Prostate gland (tissue), 2 donors: ENCODE measurements around the gene ADRA2B. TPM values are rescaled to one million over a fixed set of nuclear protein-coding genes. Genes with fewer than 3 reads are reported as not detected.

ENCODE experiments used
- DNase-seq: peaks from one replicate; pipeline ENCODE4 v3.0.0-alpha.2; 2019; ENCODE audit warnings: low spot score
- H3K27ac ChIP-seq, 2 donors: fragments of 200-600 bp; sonication (generic); 2 replicates each; pipeline ENCODE4 v1.5.1; 2017 to 2019
- H3K27me3 ChIP-seq: fragments of 200-600 bp; sonication (generic); replicated peaks from 2 replicates; pipeline ENCODE4 v1.5.1; 2019; ENCODE audit not compliant: insufficient read depth
- H3K36me3 ChIP-seq, 2 donors: fragments of 200-600 bp; sonication (generic); 1 replicate in 1 of 2; 2 replicates in 1 of 2; pipeline versions ENCODE4 v1.5.1 to v1.8.1; 2017 to 2019
- H3K4me1 ChIP-seq: fragments of 200-600 bp; sonication (generic); replicated peaks from 2 replicates; pipeline ENCODE4 v1.5.1; 2019
- H3K4me3 ChIP-seq, 2 donors: fragments of 200-600 bp; sonication (generic); 2 replicates each; pipeline ENCODE4 v1.5.1; 2017 to 2019
- H3K9me3 ChIP-seq: fragments of 200-600 bp; sonication (generic); 2 replicates; pipeline ENCODE4 v1.5.1; 2017
- POLR2A ChIP-seq: fragments of 450-650 bp; IDR thresholded peaks from one replicate; pipeline ENCODE4 v1.6.1; 2016; ENCODE audit warnings: antibody characterized with exemption, mild to moderate bottlenecking
- POLR2AphosphoS5 ChIP-seq: sonication (generic); formaldehyde crosslinking; IDR thresholded peaks from one replicate; pipeline ENCODE4 v1.6.1; 2017; ENCODE audit warnings: antibody characterized with exemption
- WGBS: methylation state at CpG from one replicate; pipeline ENCODE4 v1.1.5; 2018; 5-methylcytosine and 5-hydroxymethylcytosine counted together
- intact Hi-C: fragments of 100-400 bp; cut with DNase I; formaldehyde crosslinking; loops from one replicate; pipeline ENCODE4 v1.14.2; 2022
- total RNA-seq, 2 donors: library from RNA; depleted of rRNA; stranded (reverse); fragments of >200 nt; gene quantifications; one replicate each; pipeline ENCODE4 v1.1.0, GENCODE V29; 2016
- TF ChIP-seq, protein P1 (sequence below), 4 experiments: fragments of 200-600 bp in 2 of 4; fragments of 450-650 bp in 2 of 4; sonication (generic) in 2 of 4; IDR thresholded peaks; 1 replicate in 3 of 4; 2 replicates in 1 of 4; pipeline ENCODE4 v1.5.1; 2016 to 2019; ENCODE audit warnings: antibody characterized with exemption in 4 of 4, mild to moderate bottlenecking in 2 of 4, moderate library complexity in 2 of 4

The ADRA2B gene
- total RNA-seq, 2 donors from 2014 or later: 0.23 to 5.0 TPM

DNA sequence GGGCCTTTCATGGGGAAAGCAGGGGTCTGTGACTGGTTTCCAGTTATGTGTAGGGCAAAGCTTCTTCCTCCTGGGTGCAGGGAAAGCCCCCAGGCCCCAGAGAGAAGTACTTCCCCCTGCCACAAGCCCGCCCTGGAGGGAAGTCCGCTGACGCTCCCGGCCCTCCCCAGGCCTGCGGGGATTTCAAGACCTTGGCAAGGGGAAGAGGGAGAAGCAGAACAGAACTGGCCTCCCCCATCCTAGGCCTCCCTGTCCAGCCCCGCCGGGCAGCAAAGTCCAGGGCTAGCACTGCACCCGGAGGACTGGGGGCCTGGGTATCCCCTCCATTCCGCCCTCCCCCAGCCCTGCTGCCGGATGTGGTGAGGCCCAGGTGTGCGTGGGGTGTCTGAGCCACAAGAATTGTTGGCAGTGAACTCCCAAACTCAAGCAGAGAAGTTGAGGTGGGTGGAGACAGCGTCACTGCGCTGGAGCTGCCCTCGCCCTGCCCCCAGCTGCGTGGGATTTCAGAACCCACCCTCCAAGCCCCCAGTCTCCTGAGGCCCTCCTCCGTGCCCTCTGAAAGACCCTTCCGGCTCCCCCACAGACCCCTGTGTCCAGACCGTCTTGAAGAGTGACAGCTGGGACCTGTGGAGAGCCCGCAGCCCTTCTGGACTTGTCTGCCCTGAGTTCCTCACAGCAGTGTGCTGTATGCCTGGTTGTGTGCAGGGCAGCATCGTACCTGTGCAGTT lies 29.9 kb upstream of the ADRA2B start:
- Histone ChIP-seq H3K27ac (peak overlapping the region; percentile 53 to 56), H3K9me3 (no peaks in the 10 kb centered on the region), H3K4me3 (no peak overlapping the region), H3K4me1 (no peaks in the 10 kb centered on the region), H3K36me3 (no peaks in the 10 kb centered on the region), H3K27me3 (no peaks in the 10 kb centered on the region)
- WGBS: 44% methylated on average over 20 of the region's 20 CpGs
- intact Hi-C loops: no loop called here
- TF ChIP-seq POLR2AphosphoS5 (no peak), POLR2A (peak; percentile 17)
- TF ChIP-seq, protein P1, sequence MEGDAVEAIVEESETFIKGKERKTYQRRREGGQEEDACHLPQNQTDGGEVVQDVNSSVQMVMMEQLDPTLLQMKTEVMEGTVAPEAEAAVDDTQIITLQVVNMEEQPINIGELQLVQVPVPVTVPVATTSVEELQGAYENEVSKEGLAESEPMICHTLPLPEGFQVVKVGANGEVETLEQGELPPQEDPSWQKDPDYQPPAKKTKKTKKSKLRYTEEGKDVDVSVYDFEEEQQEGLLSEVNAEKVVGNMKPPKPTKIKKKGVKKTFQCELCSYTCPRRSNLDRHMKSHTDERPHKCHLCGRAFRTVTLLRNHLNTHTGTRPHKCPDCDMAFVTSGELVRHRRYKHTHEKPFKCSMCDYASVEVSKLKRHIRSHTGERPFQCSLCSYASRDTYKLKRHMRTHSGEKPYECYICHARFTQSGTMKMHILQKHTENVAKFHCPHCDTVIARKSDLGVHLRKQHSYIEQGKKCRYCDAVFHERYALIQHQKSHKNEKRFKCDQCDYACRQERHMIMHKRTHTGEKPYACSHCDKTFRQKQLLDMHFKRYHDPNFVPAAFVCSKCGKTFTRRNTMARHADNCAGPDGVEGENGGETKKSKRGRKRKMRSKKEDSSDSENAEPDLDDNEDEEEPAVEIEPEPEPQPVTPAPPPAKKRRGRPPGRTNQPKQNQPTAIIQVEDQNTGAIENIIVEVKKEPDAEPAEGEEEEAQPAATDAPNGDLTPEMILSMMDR (IDR thresholded peaks at IDR 0.05): no peak
- DNase-seq: no peak

DNA sequence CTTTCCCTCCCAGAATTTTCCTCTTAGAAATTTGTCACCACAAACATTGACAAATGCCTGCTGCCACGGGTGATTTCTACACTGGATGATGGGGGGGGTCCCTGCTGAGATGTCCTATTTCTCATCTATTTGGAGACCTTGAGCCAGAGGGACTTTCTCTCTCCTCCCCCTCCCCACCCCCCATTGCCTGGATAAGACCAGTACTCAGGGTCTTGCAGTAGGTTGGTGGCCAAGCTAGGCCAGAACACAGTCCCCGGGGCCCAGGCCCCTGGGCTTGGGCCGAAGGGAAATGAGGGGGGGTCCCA lies 29.4 kb upstream of the ADRA2B start:
- 60% methylated on average over 3 of the region's 3 CpGs for WGBS
- peak overlapping the region in 1 of 2 donors; percentile 40 for H3K4me3 ChIP-seq
- H3K27me3 ChIP-seq: no peaks in the 10 kb centered on the region
- peak overlapping the region; percentile 53 to 56 for H3K27ac ChIP-seq
- H3K4me1 ChIP-seq: no peaks in the 10 kb centered on the region
- no peak for TF ChIP-seq POLR2A
- no peak for TF ChIP-seq POLR2AphosphoS5
- TF ChIP-seq, protein P1 (IDR thresholded peaks at IDR 0.05): no peak
- DNase-seq: no peak
- no peaks in the 10 kb centered on the region for H3K9me3 ChIP-seq
- H3K36me3 ChIP-seq: no peaks in the 10 kb centered on the region
- intact Hi-C loops: no loop called here

DNA sequence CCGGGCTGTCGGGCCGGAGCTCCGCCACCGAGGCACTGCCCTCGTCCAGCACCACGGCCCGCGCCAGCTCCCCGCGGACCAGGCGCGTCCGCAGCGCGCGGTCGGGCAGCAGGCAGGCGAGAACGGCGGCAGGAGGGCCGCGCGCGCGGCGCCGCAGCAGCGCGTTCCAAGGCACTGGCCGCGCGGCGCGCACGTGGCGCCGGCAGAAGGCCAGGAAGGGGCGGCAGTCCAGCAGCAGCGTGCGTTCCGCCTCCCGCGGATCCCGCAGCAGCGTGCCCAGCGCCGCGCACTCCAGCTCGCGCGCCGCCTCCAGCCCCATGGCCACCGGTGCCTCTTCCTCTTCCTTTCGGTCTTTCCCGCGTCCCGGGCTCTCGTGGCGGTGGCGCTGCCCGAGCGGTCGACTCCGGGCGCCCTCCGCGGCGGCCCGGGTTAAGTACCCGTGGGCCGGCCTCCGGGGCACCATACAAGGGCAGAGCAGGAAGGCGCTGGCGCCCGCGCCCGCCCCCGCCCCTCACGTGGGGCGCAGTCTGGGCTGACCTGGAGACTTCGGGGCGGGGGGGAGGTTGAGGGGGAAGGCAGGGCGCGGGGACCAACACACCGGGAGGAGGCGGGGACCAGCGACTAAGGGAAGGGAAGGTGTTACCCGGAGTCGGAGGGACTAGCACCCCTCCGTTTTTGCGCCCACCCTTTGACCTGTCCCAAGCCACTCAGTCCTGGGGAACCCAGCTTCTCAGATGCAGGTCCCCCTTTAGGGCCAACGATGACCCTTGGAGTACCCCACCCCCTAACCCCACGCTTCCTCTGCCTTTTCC lies 28.9 kb upstream of the ADRA2B start, which contains the start of gene DUSP2:
TSS of gene DUSP2 (minus strand) at position 405 of the 812 bp plus-strand sequence. CDS start at position 319, 86 bp downstream.
- no peaks in the 10 kb centered on the region for H3K27me3 ChIP-seq
- H3K4me3 ChIP-seq: peak within 1 kb of the TSS; percentile 40 to 47
- no peaks in the 10 kb centered on the region for H3K4me1 ChIP-seq
- WGBS: 7% methylated on average over 29 of the region's 94 CpGs
- intact Hi-C loops: no loop called here
- peak within 1 kb of the TSS; percentile 53 to 56 for H3K27ac ChIP-seq
- no peaks in the 10 kb centered on the region for H3K36me3 ChIP-seq
- H3K9me3 ChIP-seq: no peaks in the 10 kb centered on the region
- DNase-seq: peak; percentile 61
- TF ChIP-seq POLR2A (peak; percentile 71), POLR2AphosphoS5 (peak; percentile 44)
- TF ChIP-seq, protein P1 (IDR thresholded peaks at IDR 0.05): peak in 1 of 4 experiments; percentile 12

DNA sequence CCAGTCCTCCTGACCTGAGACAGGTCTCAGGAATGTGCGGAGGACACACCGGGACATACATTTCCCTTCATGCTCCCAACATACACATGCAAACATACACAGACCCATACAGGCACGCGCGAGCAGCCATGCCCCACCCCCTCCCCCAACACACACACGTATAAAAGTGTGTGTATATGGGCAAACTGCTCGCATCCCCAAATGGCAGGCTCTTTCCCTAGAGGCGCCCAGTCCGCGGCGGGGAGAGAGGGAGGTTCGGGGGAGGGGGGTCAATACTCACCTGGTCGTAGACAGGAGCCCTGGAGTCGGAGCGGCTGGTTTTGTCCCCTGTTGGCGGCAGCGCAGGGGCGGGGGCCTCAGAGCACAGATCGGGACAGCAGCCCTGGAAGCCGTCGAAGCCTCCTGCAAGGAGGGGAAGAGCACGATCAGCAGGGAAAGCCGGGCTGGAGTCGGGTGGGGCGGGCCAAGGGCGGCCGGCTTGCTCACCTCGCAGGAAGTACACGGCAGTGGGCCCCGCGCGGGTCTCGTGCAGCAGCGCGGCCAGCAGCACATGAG lies 28.2 kb upstream of the ADRA2B start:
- Histone ChIP-seq H3K27ac (peak overlapping the region in 1 of 2 donors; percentile 53), H3K36me3 (no peaks in the 10 kb centered on the region), H3K4me1 (no peaks in the 10 kb centered on the region), H3K4me3 (peak overlapping the region; percentile 40 to 47), H3K9me3 (no peaks in the 10 kb centered on the region), H3K27me3 (no peaks in the 10 kb centered on the region)
- intact Hi-C loops: no loop called here
- DNase-seq: peak; percentile 14
- 12% methylated on average over 27 of the region's 35 CpGs for WGBS
- TF ChIP-seq POLR2AphosphoS5 (no peak), POLR2A (no peak)
- TF ChIP-seq, protein P1 (IDR thresholded peaks at IDR 0.05): no peak
